ENCODE measurements around the gene CFAP221.

GRCh38 chr2:119703526-119703925 is 159.3 kb downstream of the CFAP221 start:
- TF ChIP-seq ZNF384 (IDR thresholded peaks at IDR 0.05) (no peak), BHLHE40 (IDR thresholded peaks at IDR 0.05; ENCODE audit: borderline replicate concordance) (no peak), SUZ12 (IDR thresholded peaks at IDR 0.05) (no peak)

Measured in HEK293T (cell line).